ENCODE data around the gene CIITA. TPM values are rescaled to one million over a fixed set of nuclear protein-coding genes. Genes with fewer than 3 reads are reported as not detected.
"Not testable (repeated sequence)": the region's sequence is repeated elsewhere in the genome, so short reads cannot be mapped to it uniquely, and the experiment has no call there.

CIITA gene
- total RNA-seq = 1 to 10 TPM; 1.4 to 1.5 TPM

DNA sequence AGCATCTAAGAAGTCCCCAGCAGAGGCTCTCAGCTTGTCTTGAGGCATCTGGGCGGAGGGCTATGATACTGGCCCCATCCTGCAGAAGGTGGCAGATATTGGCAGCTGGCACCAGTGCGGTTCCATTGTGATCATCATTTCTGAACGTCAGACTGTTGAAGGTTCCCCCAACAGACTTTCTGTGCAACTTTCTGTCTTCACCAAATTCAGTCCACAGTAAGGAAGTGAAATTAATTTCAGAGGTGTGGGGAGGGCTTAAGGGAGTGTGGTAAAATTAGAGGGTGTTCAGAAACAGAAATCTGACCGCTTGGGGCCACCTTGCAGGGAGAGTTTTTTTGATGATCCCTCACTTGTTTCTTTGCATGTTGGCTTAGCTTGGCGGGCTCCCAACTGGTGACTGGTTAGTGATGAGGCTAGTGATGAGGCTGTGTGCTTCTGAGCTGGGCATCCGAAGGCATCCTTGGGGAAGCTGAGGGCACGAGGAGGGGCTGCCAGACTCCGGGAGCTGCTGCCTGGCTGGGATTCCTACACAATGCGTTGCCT is at the start of gene CIITA:
Gene CIITA, plus strand, starts transcription at position 404 of the 543 bp plus-strand sequence. Its CDS starts 129 bp downstream, at position 533.
- peaks cover 48% of the 10 kb centered on the region for H3K4me1 Mint-ChIP-seq
- no peaks in the 10 kb centered on the region for H3K36me3 Mint-ChIP-seq
- peak; percentile 65 for DNase-seq
- no peaks in the 10 kb centered on the region for H3K9me3 Mint-ChIP-seq
- H3K27ac Mint-ChIP-seq = peak within 1 kb of the TSS; percentile 38
- peaks cover 92% of the 10 kb centered on the region for H3K27me3 Mint-ChIP-seq
- peak within 1 kb of the TSS; percentile 60 for H3K4me3 Mint-ChIP-seq

DNA sequence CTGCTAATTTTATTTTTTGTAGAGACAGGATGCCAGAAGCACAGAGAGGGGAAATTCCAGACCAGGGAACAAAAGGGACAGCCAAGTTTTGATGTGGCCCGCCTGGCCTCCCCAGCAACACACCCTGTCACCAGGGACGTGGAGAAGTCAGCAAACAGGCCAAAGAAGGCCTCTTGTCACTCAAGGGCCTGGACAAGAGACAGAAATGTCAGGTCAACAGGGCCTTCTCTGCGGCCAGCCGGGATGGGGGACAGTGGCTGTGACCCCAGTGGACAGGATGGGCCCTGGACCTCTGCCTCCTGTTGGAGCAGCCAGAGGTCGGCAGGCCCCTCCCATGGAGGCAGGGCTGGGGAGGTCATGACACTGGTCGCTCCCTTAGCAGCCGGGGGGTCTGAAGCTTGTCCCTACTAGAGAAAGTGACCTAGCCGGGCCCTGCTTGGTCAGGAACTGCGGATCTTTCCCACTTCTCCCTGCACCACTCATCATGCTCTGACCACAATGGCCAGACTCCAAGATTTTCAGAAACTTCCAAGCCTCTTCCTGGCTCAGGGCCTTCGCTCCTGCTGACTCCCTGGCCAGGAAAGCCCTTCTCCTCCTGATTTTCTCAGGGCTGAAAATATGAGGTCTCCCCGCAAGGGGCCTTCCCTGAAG is 49.2 kb upstream of the CIITA start:
- peaks cover 6% of the 10 kb centered on the region for H3K27me3 Mint-ChIP-seq
- no peaks in the 10 kb centered on the region for H3K9me3 Mint-ChIP-seq
- H3K36me3 Mint-ChIP-seq = no peaks in the 10 kb centered on the region
- H3K27ac Mint-ChIP-seq = no peak overlapping the region
- DNase-seq = no peak
- H3K4me1 Mint-ChIP-seq = no peaks in the 10 kb centered on the region
- H3K4me3 Mint-ChIP-seq = no peak overlapping the region

GRCh38 chr16:10828851-10829366 is 48.1 kb upstream of the CIITA start:
- Mint-ChIP-seq H3K4me3 (no peak overlapping the region), H3K27me3 (peaks cover 6% of the 10 kb centered on the region), H3K9me3 (no peaks in the 10 kb centered on the region), H3K27ac (no peak overlapping the region), H3K36me3 (no peaks in the 10 kb centered on the region), H3K4me1 (no peaks in the 10 kb centered on the region)
- no peak for DNase-seq

GRCh38 chr16:10829390-10830098 is 47.5 kb upstream of the CIITA start:
- H3K27ac Mint-ChIP-seq, H3K36me3 Mint-ChIP-seq, H3K4me3 Mint-ChIP-seq, H3K4me1 Mint-ChIP-seq, H3K9me3 Mint-ChIP-seq, DNase-seq, H3K27me3 Mint-ChIP-seq: not testable (repeated sequence)

- not testable (repeated sequence) for H3K4me3 Mint-ChIP-seq, DNase-seq, H3K9me3 Mint-ChIP-seq, H3K36me3 Mint-ChIP-seq, H3K4me1 Mint-ChIP-seq, H3K27ac Mint-ChIP-seq
- H3K27me3 Mint-ChIP-seq = peaks cover 13% of the 10 kb centered on the region
These were observed 46.8 kb upstream of the CIITA start for GRCh38 chr16:10830240-10830639.

- no peak overlapping the region for H3K27ac Mint-ChIP-seq
- DNase-seq = no peak
- H3K9me3 Mint-ChIP-seq = peaks cover 2% of the 10 kb centered on the region
- H3K4me1 Mint-ChIP-seq = peaks cover 4% of the 10 kb centered on the region
- H3K4me3 Mint-ChIP-seq = no peak overlapping the region
- H3K36me3 Mint-ChIP-seq = no peaks in the 10 kb centered on the region
- peaks cover 19% of the 10 kb centered on the region for H3K27me3 Mint-ChIP-seq
These were observed 44.8 kb upstream of the CIITA start for GRCh38 chr16:10831894-10832886.

- Mint-ChIP-seq H3K9me3 (peaks cover 2% of the 10 kb centered on the region), H3K27me3 (peaks cover 23% of the 10 kb centered on the region), H3K36me3 (no peaks in the 10 kb centered on the region), H3K4me1 (peaks cover 4% of the 10 kb centered on the region), H3K27ac (no peak overlapping the region), H3K4me3 (no peak overlapping the region)
- no peak for DNase-seq
These were observed 43.7 kb upstream of the CIITA start for GRCh38 chr16:10833271-10833670.

GRCh38 chr16:10834130-10834529 is 42.9 kb upstream of the CIITA start:
- Mint-ChIP-seq H3K27ac (no peak overlapping the region), H3K4me3 (no peak overlapping the region), H3K27me3 (peaks cover 20% of the 10 kb centered on the region), H3K9me3 (peaks cover 2% of the 10 kb centered on the region), H3K36me3 (no peaks in the 10 kb centered on the region), H3K4me1 (peaks cover 4% of the 10 kb centered on the region)
- DNase-seq = no peak

DNA sequence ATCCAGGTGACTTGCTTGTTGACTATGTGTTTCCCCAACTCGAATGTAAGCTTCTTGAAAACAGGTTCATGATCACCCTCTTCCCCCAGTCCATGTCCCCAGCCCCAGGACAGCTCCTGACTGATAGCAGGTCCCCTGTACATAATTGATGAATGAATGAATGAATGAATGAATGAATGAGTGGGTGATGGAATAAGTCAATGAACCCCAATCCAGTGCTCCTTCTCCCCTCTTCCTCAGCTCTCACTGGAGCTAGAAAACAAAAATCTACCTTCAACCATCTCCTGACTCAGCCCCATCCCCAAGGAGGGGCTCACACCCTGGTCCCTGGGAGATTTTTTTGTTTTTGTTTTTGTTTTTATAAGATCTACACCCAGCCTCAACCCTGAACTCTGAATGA is 42.2 kb upstream of the CIITA start:
- no peak overlapping the region for H3K4me3 Mint-ChIP-seq
- H3K27ac Mint-ChIP-seq = no peak overlapping the region
- no peaks in the 10 kb centered on the region for H3K36me3 Mint-ChIP-seq
- peaks cover 2% of the 10 kb centered on the region for H3K9me3 Mint-ChIP-seq
- peaks cover 16% of the 10 kb centered on the region for H3K27me3 Mint-ChIP-seq
- H3K4me1 Mint-ChIP-seq = peaks cover 4% of the 10 kb centered on the region
- no peak for DNase-seq

- peak; percentile 49 for DNase-seq
- Mint-ChIP-seq H3K36me3 (no peaks in the 10 kb centered on the region), H3K9me3 (peaks cover 2% of the 10 kb centered on the region), H3K27me3 (peaks cover 16% of the 10 kb centered on the region), H3K27ac (no peak overlapping the region), H3K4me1 (peaks cover 4% of the 10 kb centered on the region), H3K4me3 (no peak overlapping the region)
These were observed 41.6 kb upstream of the CIITA start for GRCh38 chr16:10835281-10835931.

DNA sequence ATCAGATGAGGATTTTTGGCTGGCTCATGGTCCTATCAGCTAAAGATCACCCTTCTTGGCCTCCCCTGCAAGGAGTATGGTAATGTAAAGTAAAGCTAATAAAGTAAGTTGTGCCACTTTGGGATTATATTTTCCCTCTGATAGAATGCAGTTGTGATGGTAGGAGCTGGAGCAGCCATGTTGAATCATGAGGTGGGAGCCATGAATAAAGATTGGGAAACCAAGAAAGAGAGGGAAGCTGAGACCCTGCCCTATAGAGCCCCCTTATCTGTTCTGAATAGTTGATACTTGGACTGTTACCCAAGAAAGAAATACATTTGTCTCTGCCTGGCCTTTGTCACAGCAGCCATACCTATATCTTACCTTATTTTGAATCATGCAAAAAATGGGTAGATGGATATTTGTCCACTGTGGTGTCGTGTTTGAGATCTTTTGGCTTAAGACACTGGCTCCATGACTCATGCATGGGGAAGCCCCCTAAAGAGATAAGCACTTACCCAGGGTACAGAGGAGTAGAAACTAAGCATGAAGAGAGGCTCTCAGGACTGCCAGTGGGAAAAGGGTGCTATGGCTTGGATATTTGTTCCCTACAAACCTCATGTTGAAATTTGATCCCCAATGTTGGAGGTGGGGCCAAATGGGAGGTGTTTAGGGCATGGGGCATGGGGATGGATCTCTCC is 40.7 kb upstream of the CIITA start:
- H3K4me3 Mint-ChIP-seq = no peak overlapping the region
- no peak overlapping the region for H3K27ac Mint-ChIP-seq
- DNase-seq = no peak
- H3K4me1 Mint-ChIP-seq = peaks cover 4% of the 10 kb centered on the region
- peaks cover 25% of the 10 kb centered on the region for H3K27me3 Mint-ChIP-seq
- H3K36me3 Mint-ChIP-seq = no peaks in the 10 kb centered on the region
- peaks cover 2% of the 10 kb centered on the region for H3K9me3 Mint-ChIP-seq

DNA sequence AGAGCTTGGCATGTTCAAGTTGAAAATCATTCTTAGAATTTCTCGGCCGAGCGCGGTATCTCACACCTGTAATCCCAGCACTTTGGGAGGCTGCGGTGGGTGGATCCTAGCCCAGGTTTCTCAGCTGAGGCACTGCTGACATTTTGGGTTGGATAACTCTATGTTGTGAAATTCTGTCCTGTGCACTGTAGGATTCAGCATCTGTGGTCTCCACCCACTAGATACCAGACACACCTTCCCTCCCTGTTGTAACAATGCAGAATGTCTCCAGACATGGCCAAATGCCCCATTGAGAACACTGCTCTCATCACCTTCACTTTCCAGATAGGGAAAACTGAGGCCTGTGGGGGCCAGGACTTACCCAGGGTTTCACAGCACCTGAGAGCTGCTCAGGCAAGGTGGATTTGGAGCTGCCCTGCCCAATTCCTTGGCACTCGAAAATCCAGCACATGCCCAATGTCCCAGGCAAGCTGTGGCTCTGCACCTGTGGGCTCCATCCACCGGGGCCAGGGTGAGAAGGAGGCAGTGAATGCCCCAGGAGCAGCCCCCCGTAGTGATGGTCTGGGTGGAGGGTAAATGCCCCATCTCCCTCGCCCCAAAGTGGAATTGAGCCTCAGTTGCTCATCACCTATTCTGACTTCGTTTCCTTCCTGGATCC is 38.3 kb upstream of the CIITA start:
- Mint-ChIP-seq H3K9me3 (peaks cover 2% of the 10 kb centered on the region), H3K27me3 (peaks cover 30% of the 10 kb centered on the region), H3K36me3 (no peaks in the 10 kb centered on the region), H3K4me1 (peaks cover 4% of the 10 kb centered on the region), H3K4me3 (no peak overlapping the region), H3K27ac (no peak overlapping the region)
- DNase-seq = no peak

DNA sequence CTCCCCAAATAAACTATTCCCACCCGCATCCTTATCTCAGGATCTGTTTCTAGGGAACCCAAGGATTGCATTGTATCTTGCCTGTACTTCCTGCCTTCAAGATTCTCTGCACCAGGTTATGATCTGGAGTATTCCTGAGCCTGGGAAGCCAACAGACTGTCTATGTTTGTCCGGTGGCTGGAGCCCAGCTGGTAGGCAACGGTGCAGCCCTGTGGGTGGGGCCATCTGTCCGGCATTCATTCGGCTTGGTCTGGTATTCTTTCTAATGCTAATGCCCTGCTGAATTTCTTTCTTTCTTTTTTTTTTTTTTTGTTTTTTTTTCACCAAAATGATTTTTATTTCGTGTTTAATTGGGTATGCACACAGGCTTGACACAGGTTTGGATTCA is 37.7 kb upstream of the CIITA start:
- Mint-ChIP-seq H3K4me1 (peaks cover 4% of the 10 kb centered on the region), H3K27me3 (peaks cover 30% of the 10 kb centered on the region), H3K4me3 (no peak overlapping the region), H3K27ac (no peak overlapping the region), H3K9me3 (peaks cover 2% of the 10 kb centered on the region), H3K36me3 (no peaks in the 10 kb centered on the region)
- DNase-seq = no peak
